ENCODE results near the gene CHCHD3.

The CHCHD3 gene

GRCh38 chr7:133118261-133118660 is 36.4 kb upstream of the CHCHD3 start:
- no peak for DNase-seq (ENCODE audit: low read depth)
- H3K4me3 ChIP-seq (ENCODE audit: low read depth, low read length), result no peak overlapping the region
- TF ChIP-seq CTCF (IDR thresholded peaks at IDR 0.05; ENCODE audit: insufficient read depth, low read depth, low read length, missing control alignments), result no peak

DNA sequence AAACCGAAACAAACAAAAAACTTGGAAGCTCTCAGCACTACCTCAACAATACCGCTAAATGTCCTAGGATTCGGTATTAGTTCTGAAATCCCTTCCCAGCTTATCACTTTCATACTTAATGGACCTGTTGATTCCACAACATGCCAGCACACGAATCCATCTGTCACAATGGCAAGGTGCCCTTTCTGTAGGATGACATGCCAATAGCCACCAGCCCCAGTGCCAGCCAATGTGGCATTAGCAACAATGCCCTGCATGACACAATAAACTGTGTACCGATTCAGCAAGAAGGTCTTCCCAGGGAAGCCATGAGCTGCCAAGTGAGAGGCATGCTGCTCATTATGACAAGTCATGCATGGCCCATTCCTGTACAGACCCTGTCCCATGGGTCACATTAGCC is 35.6 kb upstream of the CHCHD3 start:
- TF ChIP-seq CTCF (IDR thresholded peaks at IDR 0.05; ENCODE audit: insufficient read depth, low read depth, low read length, missing control alignments), result no peak
- no peak overlapping the region for H3K4me3 ChIP-seq (ENCODE audit: low read depth, low read length)
- no peak for DNase-seq (ENCODE audit: low read depth)

DNA sequence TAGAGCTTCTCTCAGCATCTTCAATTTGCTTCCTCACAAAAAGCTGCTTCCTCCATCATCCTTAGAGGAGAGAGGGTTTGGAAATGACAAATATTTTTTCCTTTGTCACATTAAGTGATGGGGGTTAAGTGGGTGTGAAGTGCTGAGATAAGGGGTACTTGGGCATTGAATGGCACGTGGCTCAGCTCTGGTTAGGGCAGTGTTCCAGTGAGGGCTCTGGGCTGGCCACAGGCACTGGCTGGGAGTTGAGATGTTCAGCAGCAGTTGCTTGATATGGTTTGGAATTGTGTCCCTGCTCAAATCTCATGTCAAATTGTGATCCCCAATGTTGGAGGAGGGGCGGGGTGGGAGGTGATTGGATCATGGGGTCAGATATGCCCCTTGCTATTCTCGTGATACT is 33.7 kb upstream of the CHCHD3 start:
- DNase-seq (ENCODE audit: low read depth), result no peak
- no peak overlapping the region for H3K4me3 ChIP-seq (ENCODE audit: low read depth, low read length)
- TF ChIP-seq CTCF (IDR thresholded peaks at IDR 0.05; ENCODE audit: insufficient read depth, low read depth, low read length, missing control alignments), result no peak

DNA sequence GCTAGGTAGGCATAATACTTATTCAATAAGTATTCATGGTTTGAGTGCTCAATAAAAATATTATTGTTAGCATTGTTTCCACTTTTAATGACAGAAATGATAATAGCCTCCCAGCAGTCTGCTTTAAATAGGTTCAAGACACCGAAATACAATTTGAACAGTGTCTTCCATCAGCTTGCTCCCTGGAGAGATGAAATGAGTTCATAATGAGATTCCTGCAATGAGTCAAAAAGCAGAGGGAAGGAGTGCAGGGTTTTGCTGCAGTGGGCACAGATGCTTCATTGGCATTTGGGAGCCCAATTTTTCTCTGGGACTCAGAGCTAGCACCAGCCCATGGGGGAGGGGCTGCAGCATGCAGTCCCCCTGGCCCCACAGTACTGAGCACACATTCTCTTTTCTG is 32.6 kb upstream of the CHCHD3 start:
- DNase-seq (ENCODE audit: low read depth), result no peak
- no peak overlapping the region for H3K4me3 ChIP-seq (ENCODE audit: low read depth, low read length)
- TF ChIP-seq CTCF (IDR thresholded peaks at IDR 0.05; ENCODE audit: insufficient read depth, low read depth, low read length, missing control alignments), result no peak

DNA sequence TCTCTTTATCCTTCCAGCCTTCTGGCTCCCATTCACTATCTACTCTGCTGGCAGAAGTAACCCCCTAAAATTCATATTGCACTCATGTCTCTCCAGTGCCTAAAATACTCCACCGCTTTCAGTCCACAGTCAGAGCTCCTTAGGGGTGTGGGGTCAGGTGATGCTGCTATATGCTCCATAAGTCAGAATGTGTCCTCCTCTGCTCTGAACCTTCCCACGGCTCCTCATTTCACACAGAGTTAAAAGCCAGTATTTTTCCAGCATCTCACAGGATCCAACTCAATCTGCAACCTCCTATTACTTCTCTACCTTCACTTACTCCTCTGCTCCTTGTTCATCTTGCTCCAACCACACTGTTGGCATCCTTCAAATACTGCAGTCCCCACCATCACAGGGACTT is 31.1 kb upstream of the CHCHD3 start:
- no peak for TF ChIP-seq CTCF (IDR thresholded peaks at IDR 0.05; ENCODE audit: insufficient read depth, low read depth, low read length, missing control alignments)
- DNase-seq (ENCODE audit: low read depth), result no peak
- H3K4me3 ChIP-seq (ENCODE audit: low read depth, low read length), result no peak overlapping the region

DNA sequence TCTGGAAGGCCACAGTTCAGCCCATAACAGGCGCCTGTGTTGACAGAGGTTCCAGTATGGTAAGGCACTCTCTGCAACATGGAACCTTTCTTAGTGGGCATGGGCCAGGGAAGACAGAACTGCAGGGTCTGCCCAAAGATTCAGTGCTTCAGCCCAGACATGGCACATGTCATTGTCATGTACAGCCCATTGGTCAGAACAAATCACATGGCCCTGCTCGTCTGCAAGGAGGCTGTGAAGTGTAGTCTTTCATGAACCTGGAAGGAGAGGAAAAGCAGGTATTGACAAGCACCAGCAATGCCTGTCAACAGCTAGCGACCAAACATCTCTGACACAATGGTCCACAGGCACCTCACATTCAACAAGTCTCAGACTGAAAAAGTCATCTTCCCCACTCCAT is 30.4 kb upstream of the CHCHD3 start:
- TF ChIP-seq CTCF (IDR thresholded peaks at IDR 0.05; ENCODE audit: insufficient read depth, low read depth, low read length, missing control alignments), result no peak
- no peak overlapping the region for H3K4me3 ChIP-seq (ENCODE audit: low read depth, low read length)
- DNase-seq (ENCODE audit: low read depth), result no peak

- TF ChIP-seq CTCF (IDR thresholded peaks at IDR 0.05; ENCODE audit: insufficient read depth, low read depth, low read length, missing control alignments), result no peak
- no peak overlapping the region for H3K4me3 ChIP-seq (ENCODE audit: low read depth, low read length)
- no peak for DNase-seq (ENCODE audit: low read depth)
These were observed 28.4 kb upstream of the CHCHD3 start for GRCh38 chr7:133110312-133110711.
